OCI-LY1 (cell line): ENCODE measurements around the gene ALPI.

Experiments
- H2AFZ ChIP-seq: fragments of 200-600 bp; sonication (generic), shearing (Covaris generic); 2 replicates; pipeline ENCODE4 v1.6.0; 2014; ENCODE audit warnings: antibody characterized with exemption, mild to moderate bottlenecking, low read length
- H3F3A ChIP-seq: fragments of 200-600 bp; sonication (generic), shearing (Covaris generic); 2 replicates; pipeline ENCODE4 v1.6.0; 2014; ENCODE audit warnings: mild to moderate bottlenecking, antibody characterized with exemption, low read length, moderate library complexity; ENCODE audit not compliant: insufficient read depth
- H3K27ac ChIP-seq: fragments of 200-600 bp; sonication (generic); 2 replicates; pipeline ENCODE4 v1.5.1; 2014; ENCODE audit warnings: low read length, mixed run types, mild to moderate bottlenecking, low read depth; ENCODE audit not compliant: poor library complexity, severe bottlenecking
- H3K27me3 ChIP-seq: fragments of 200-600 bp; sonication (generic); 2 replicates; pipeline ENCODE4 v1.6.0; 2014; ENCODE audit warnings: antibody characterized with exemption, mild to moderate bottlenecking, low read length, moderate library complexity; ENCODE audit not compliant: insufficient read depth
- H3K36me3 ChIP-seq: fragments of 200-600 bp; sonication (generic); 2 replicates; pipeline ENCODE4 v1.6.1; 2014; ENCODE audit warnings: mild to moderate bottlenecking, antibody characterized with exemption, low read length, moderate library complexity, mixed read lengths; ENCODE audit not compliant: insufficient read depth
- H3K4me1 ChIP-seq: fragments of 200-600 bp; sonication (generic); 2 replicates; pipeline ENCODE4 v1.5.1; 2014; ENCODE audit warnings: mild to moderate bottlenecking, low read length, moderate library complexity; ENCODE audit not compliant: insufficient read depth, severe bottlenecking
- H3K4me2 ChIP-seq: fragments of 200-600 bp; sonication (generic), shearing (Covaris generic); 2 replicates; pipeline ENCODE4 v1.6.1; 2014; ENCODE audit warnings: low read length
- H3K4me3 ChIP-seq: fragments of 200-600 bp; sonication (generic); 2 replicates; pipeline ENCODE4 v1.5.1; 2014; ENCODE audit warnings: low read length, low read depth, mild to moderate bottlenecking, mixed read lengths; ENCODE audit not compliant: poor library complexity, severe bottlenecking
- H3K79me2 ChIP-seq: fragments of 200-600 bp; shearing (Covaris generic); 2 replicates; pipeline ENCODE4 v1.6.1; 2016; ENCODE audit warnings: mixed run types, low read length, mixed read lengths; ENCODE audit not compliant: insufficient read depth
- H3K9ac ChIP-seq: fragments of 200-600 bp; sonication (generic), shearing (Covaris generic); 2 replicates; pipeline ENCODE4 v1.6.1; 2014; ENCODE audit warnings: mild to moderate bottlenecking, low read length, mixed read lengths
- H3K9me2 ChIP-seq: fragments of 200-600 bp; sonication (generic), shearing (Covaris generic); 2 replicates; pipeline ENCODE4 v1.6.1; 2014; ENCODE audit warnings: low read depth, mild to moderate bottlenecking, low read length, mixed read lengths
- H3K9me3 ChIP-seq: fragments of 200-600 bp; shearing (Covaris generic); 2 replicates; pipeline ENCODE4 v1.6.1; 2014; ENCODE audit warnings: low read length, mixed read lengths
- H4K20me1 ChIP-seq: fragments of 200-600 bp; sonication (generic), shearing (Covaris generic); 2 replicates; pipeline ENCODE4 v1.6.0; 2016; ENCODE audit warnings: mild to moderate bottlenecking, low read length; ENCODE audit not compliant: insufficient read depth
- EZH2 ChIP-seq: fragments of 200-600 bp; sonication (generic), shearing (Covaris generic); IDR thresholded peaks from 2 replicates; pipeline ENCODE4 v1.8.0; 2017; ENCODE audit warnings: borderline replicate concordance, mixed run types, mild to moderate bottlenecking, antibody characterized with exemption, low read length, moderate library complexity, mixed read lengths
- TF ChIP-seq, protein P1 (sequence below): fragments of 200-600 bp; sonication (generic), shearing (Covaris generic); IDR thresholded peaks from 2 replicates; pipeline ENCODE4 v1.5.1; 2017; ENCODE audit warnings: mild to moderate bottlenecking, antibody characterized with exemption, low read length, moderate library complexity, mixed read lengths

The ALPI gene

DNA sequence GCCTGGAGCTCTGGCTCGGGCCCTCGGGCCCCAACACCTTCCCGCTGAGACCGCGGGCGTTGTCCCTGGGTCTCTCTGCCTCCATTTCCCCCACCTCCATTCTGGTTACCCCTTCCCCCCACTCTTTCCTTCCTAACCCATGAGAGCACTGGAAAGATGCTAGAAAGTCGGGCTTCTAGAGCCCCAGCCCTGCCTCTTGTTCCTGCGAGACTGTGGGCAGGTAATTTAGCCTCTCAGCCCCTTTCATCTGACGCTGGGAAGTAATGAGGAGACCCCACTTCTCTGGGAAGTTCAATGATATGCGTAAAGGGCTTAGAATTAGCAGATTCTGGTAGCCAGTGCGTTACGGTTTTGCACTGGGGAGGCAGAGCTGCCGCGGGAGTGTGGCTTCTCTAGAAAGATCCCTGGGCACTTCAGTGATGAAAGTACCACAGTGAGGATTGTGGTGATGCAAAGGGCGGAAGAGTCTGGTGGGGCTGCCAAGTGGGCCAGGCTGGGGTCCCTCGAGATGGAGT, 47.9 kb downstream of the ALPI start:
- H3K4me3 ChIP-seq = no peak overlapping the region
- no peak overlapping the region for H3K9ac ChIP-seq
- no peaks in the 10 kb centered on the region for H3K36me3 ChIP-seq
- no peaks in the 10 kb centered on the region for H3K9me2 ChIP-seq
- no peaks in the 10 kb centered on the region for H3K79me2 ChIP-seq
- H3K27me3 ChIP-seq = no peaks in the 10 kb centered on the region; the same call in 1 of the 2 replicates
- TF ChIP-seq, protein P1, sequence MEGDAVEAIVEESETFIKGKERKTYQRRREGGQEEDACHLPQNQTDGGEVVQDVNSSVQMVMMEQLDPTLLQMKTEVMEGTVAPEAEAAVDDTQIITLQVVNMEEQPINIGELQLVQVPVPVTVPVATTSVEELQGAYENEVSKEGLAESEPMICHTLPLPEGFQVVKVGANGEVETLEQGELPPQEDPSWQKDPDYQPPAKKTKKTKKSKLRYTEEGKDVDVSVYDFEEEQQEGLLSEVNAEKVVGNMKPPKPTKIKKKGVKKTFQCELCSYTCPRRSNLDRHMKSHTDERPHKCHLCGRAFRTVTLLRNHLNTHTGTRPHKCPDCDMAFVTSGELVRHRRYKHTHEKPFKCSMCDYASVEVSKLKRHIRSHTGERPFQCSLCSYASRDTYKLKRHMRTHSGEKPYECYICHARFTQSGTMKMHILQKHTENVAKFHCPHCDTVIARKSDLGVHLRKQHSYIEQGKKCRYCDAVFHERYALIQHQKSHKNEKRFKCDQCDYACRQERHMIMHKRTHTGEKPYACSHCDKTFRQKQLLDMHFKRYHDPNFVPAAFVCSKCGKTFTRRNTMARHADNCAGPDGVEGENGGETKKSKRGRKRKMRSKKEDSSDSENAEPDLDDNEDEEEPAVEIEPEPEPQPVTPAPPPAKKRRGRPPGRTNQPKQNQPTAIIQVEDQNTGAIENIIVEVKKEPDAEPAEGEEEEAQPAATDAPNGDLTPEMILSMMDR = no peak
- TF ChIP-seq EZH2 = no peak
- no peak overlapping the region for H3K4me2 ChIP-seq
- no peaks in the 10 kb centered on the region for H3K4me1 ChIP-seq
- H3K9me3 ChIP-seq = no peaks in the 10 kb centered on the region
- H2AFZ ChIP-seq = no peak overlapping the region
- no peaks in the 10 kb centered on the region for H4K20me1 ChIP-seq
- no peaks in the 10 kb centered on the region for H3F3A ChIP-seq
- H3K27ac ChIP-seq = no peak overlapping the region

DNA sequence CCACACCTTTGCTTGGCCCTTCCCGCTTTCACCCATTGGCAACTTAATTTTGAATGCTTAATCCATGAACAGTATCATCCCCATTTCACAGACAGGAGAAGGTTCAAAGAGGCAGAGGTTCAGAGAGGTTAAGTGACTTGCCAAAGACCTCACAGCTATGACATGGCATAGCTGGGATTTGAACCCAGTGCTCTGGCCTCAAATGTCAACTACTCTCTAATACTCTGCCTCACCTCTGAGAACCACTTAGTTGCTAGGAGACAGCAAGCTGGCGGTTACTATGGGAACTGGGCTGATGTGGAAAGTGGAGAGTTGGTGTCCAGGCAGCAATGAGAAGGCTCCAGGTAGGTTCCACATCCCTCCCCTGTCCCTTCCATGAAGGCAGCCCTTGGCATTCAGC, 48.5 kb downstream of the ALPI start:
- H3K79me2 ChIP-seq = no peaks in the 10 kb centered on the region
- no peak overlapping the region for H3K27ac ChIP-seq
- H3K9me2 ChIP-seq = no peaks in the 10 kb centered on the region
- no peaks in the 10 kb centered on the region; the same call in 1 of the 2 replicates for H3K27me3 ChIP-seq
- H3K9me3 ChIP-seq = no peaks in the 10 kb centered on the region
- no peak overlapping the region for H3K4me2 ChIP-seq
- no peak overlapping the region for H3K4me3 ChIP-seq
- no peaks in the 10 kb centered on the region for H3F3A ChIP-seq
- H3K9ac ChIP-seq = no peak overlapping the region
- no peaks in the 10 kb centered on the region for H3K4me1 ChIP-seq
- TF ChIP-seq, protein P1 = no peak
- TF ChIP-seq EZH2 = no peak
- no peaks in the 10 kb centered on the region for H3K36me3 ChIP-seq
- H2AFZ ChIP-seq = no peak overlapping the region
- H4K20me1 ChIP-seq = no peaks in the 10 kb centered on the region

- Histone ChIP-seq H2AFZ (no peak overlapping the region), H3K9me2 (no peaks in the 10 kb centered on the region), H3F3A (no peaks in the 10 kb centered on the region), H3K27ac (no peak overlapping the region), H3K4me1 (no peaks in the 10 kb centered on the region), H3K9ac (no peak overlapping the region), H3K9me3 (no peaks in the 10 kb centered on the region), H3K27me3 (no peaks in the 10 kb centered on the region; the same call in 1 of the 2 replicates), H3K79me2 (no peaks in the 10 kb centered on the region), H3K4me2 (no peak overlapping the region), H3K4me3 (no peak overlapping the region), H3K36me3 (no peaks in the 10 kb centered on the region), H4K20me1 (no peaks in the 10 kb centered on the region)
- TF ChIP-seq, protein P1 = no peak
- TF ChIP-seq EZH2 = no peak
These were observed 49.9 kb downstream of the ALPI start for GRCh38 chr2:232505856-232506255.
